ENCODE data around the gene MESP2. TPM values are rescaled to one million over a fixed set of nuclear protein-coding genes. Genes with fewer than 3 reads are reported as not detected.
"Not testable (repeated sequence)": the region's sequence is repeated elsewhere in the genome, so short reads cannot be mapped to it uniquely, and the experiment has no call there.

The MESP2 gene
- total and polyA plus RNA-seq, 2 experiments from 2014 or later = 0.30 TPM; not detected in 1

- TF ChIP-seq EZH2phosphoT487 (IDR thresholded peaks at IDR 0.05; ENCODE audit: low read depth, severe bottlenecking, unreplicated experiment) (no peak), EZH2 (IDR thresholded peaks at IDR 0.05; ENCODE audit: borderline replicate concordance) (no peak), CTCF (IDR thresholded peaks at IDR 0.05; ENCODE audit: poor library complexity) (no peak)
- peaks cover 3% of the 10 kb centered on the region for H3K9me3 ChIP-seq (ENCODE audit: low read depth)
- peaks cover 34% of the 10 kb centered on the region for H3K4me1 ChIP-seq (ENCODE audit: insufficient read depth)
- peak overlapping the region; percentile 6 for H3K4me2 ChIP-seq
- H3K27ac ChIP-seq = peak overlapping the region; percentile 76
- H3K79me2 ChIP-seq = no peaks in the 10 kb centered on the region
- H2AFZ ChIP-seq = no peak overlapping the region
- H3K9me2 ChIP-seq (replicated peaks; ENCODE audit: insufficient read depth) = no peaks in the 10 kb centered on the region
- H3K36me3 ChIP-seq (replicated peaks; ENCODE audit: insufficient read depth, low read depth) = no peaks in the 10 kb centered on the region
- no peak for DNase-seq (ENCODE audit: low spot score)
- H3K27me3 ChIP-seq = no peaks in the 10 kb centered on the region
- no peak overlapping the region for H3K4me3 ChIP-seq
- H4K20me1 ChIP-seq (ENCODE audit: insufficient read depth, poor library complexity, severe bottlenecking) = no peaks in the 10 kb centered on the region
Observed at GRCh38 chr15:89785774-89786140, 9.6 kb downstream of the MESP2 start.

GRCh38 chr15:89787944-89788343, 11.8 kb downstream of the MESP2 start:
- 93% methylated on average over 3 of the region's 3 CpGs for WGBS (ENCODE audit: low lambda C conversion rate, missing lambda C conversion rate)

GRCh38 chr15:89788585-89788984, 12.5 kb downstream of the MESP2 start:
- whole genome bisulfite sequencing (ENCODE audit: low lambda C conversion rate, missing lambda C conversion rate) = 97% methylated on average over 4 of the region's 4 CpGs
- not testable (repeated sequence) for H3K79me2 ChIP-seq; H2AFZ ChIP-seq; H3K27me3 ChIP-seq; H3K9me3 ChIP-seq (ENCODE audit: low read depth); H3K27ac ChIP-seq; H3K4me2 ChIP-seq; H4K20me1 ChIP-seq (ENCODE audit: insufficient read depth, poor library complexity, severe bottlenecking); H3K4me3 ChIP-seq; DNase-seq (ENCODE audit: low spot score); H3K9me2 ChIP-seq (replicated peaks; ENCODE audit: insufficient read depth); H3K36me3 ChIP-seq (replicated peaks; ENCODE audit: insufficient read depth, low read depth)
- H3K4me1 ChIP-seq (ENCODE audit: insufficient read depth) = peaks cover 17% of the 10 kb centered on the region

More at GRCh38 chr15:89787944-89788343, 11.8 kb downstream of the MESP2 start:
- TF ChIP-seq CTCF (IDR thresholded peaks at IDR 0.05; ENCODE audit: poor library complexity) (no peak), EZH2 (IDR thresholded peaks at IDR 0.05; ENCODE audit: borderline replicate concordance) (no peak), EZH2phosphoT487 (IDR thresholded peaks at IDR 0.05; ENCODE audit: low read depth, severe bottlenecking, unreplicated experiment) (no peak)
- H3K4me1 ChIP-seq (ENCODE audit: insufficient read depth) = peaks cover 19% of the 10 kb centered on the region
- no peak overlapping the region for H3K27ac ChIP-seq
- H3K27me3 ChIP-seq = no peaks in the 10 kb centered on the region
- no peak overlapping the region for H3K4me2 ChIP-seq
- no peaks in the 10 kb centered on the region for H3K79me2 ChIP-seq
- no peak overlapping the region for H3K4me3 ChIP-seq
- H3K9me2 ChIP-seq (replicated peaks; ENCODE audit: insufficient read depth) = no peaks in the 10 kb centered on the region
- H2AFZ ChIP-seq = no peak overlapping the region
- H3K9me3 ChIP-seq (ENCODE audit: low read depth) = peaks cover 3% of the 10 kb centered on the region
- H3K36me3 ChIP-seq (replicated peaks; ENCODE audit: insufficient read depth, low read depth) = no peaks in the 10 kb centered on the region
- H4K20me1 ChIP-seq (ENCODE audit: insufficient read depth, poor library complexity, severe bottlenecking) = no peaks in the 10 kb centered on the region
- DNase-seq (ENCODE audit: low spot score) = no peak

GRCh38 chr15:89790206-89790605, 14.1 kb downstream of the MESP2 start:
- Histone ChIP-seq H3K27ac (no peak overlapping the region), H2AFZ (no peak overlapping the region), H3K36me3 (replicated peaks; ENCODE audit: insufficient read depth, low read depth) (no peaks in the 10 kb centered on the region), H3K9me3 (ENCODE audit: low read depth) (peaks cover 3% of the 10 kb centered on the region), H3K4me3 (no peak overlapping the region), H3K79me2 (no peaks in the 10 kb centered on the region), H3K4me1 (ENCODE audit: insufficient read depth) (peaks cover under 1% of the 10 kb centered on the region), H4K20me1 (ENCODE audit: insufficient read depth, poor library complexity, severe bottlenecking) (no peaks in the 10 kb centered on the region), H3K27me3 (no peaks in the 10 kb centered on the region), H3K9me2 (replicated peaks; ENCODE audit: insufficient read depth) (no peaks in the 10 kb centered on the region), H3K4me2 (no peak overlapping the region)
- WGBS (ENCODE audit: low lambda C conversion rate, missing lambda C conversion rate) = 85% methylated on average over 10 of the region's 10 CpGs
- TF ChIP-seq EZH2phosphoT487 (IDR thresholded peaks at IDR 0.05; ENCODE audit: low read depth, severe bottlenecking, unreplicated experiment) (no peak), EZH2 (IDR thresholded peaks at IDR 0.05; ENCODE audit: borderline replicate concordance) (no peak), CTCF (IDR thresholded peaks at IDR 0.05; ENCODE audit: poor library complexity) (no peak)
- DNase-seq (ENCODE audit: low spot score) = no peak

Data from hepatocyte (in vitro differentiated cells).